ENCODE results near the gene HMGB4. TPM values are rescaled to one million over a fixed set of nuclear protein-coding genes. Genes with fewer than 3 reads are reported as not detected.

HMGB4 gene
- total and polyA plus RNA-seq, 4 experiments from 2014 or later = not detected

- Mint-ChIP-seq H3K9me3 (peaks cover 0 to 4% (median 0%) of the 10 kb centered on the region in 8 donors), H3K4me1 (no peaks in the 10 kb centered on the region), H3K4me3 (no peak overlapping the region), H3K36me3 (no peaks in the 10 kb centered on the region), H3K27me3 (peaks cover 8 to 11% of the 10 kb centered on the region in 2 donors), H3K27ac (no peak overlapping the region)
- Histone ChIP-seq H3K4me3 (ENCODE audit: low read length in 2 of 2) (no peak overlapping the region), H3K27me3 (ENCODE audit: insufficient read depth, low read length) (no peaks in the 10 kb centered on the region), H3K4me1 (ENCODE audit: insufficient read depth, low read length) (no peaks in the 10 kb centered on the region), H3K9me3 (ENCODE audit: control insufficient read depth in 1 of 2, low read length in 2 of 2) (no peaks in the 10 kb centered on the region), H3K27ac (ENCODE audit: low read depth, low read length) (no peak overlapping the region), H3K36me3 (ENCODE audit: insufficient read depth, low read length) (no peaks in the 10 kb centered on the region)
- no peak for DNase-seq
- intact Hi-C loops (cut with micrococcal nuclease) = no loop called here
- ChIA-PET CTCF (ENCODE audit: partially characterized antibody) (no interaction called here), POLR2A (ENCODE audit: partially characterized antibody) (no interaction called here)
Observed at GRCh38 chr1:33906156-33906555, 42.3 kb downstream of the HMGB4 start.

GRCh38 chr1:33908324-33908956 lies 44.6 kb downstream of the HMGB4 start:
- ChIA-PET POLR2A (ENCODE audit: partially characterized antibody) (no interaction called here), CTCF (ENCODE audit: partially characterized antibody) (no interaction called here)
- Mint-ChIP-seq H3K4me1 (no peaks in the 10 kb centered on the region), H3K27ac (no peak overlapping the region), H3K27me3 (peaks cover 10 to 15% of the 10 kb centered on the region in 2 donors), H3K4me3 (no peak overlapping the region), H3K36me3 (no peaks in the 10 kb centered on the region), H3K9me3 (peaks cover 0 to 4% (median 0%) of the 10 kb centered on the region in 8 donors)
- intact Hi-C loops (cut with micrococcal nuclease) = no loop called here
- Histone ChIP-seq H3K27me3 (ENCODE audit: insufficient read depth, low read length) (no peaks in the 10 kb centered on the region), H3K4me3 (ENCODE audit: low read length in 2 of 2) (no peak overlapping the region), H3K9me3 (ENCODE audit: control insufficient read depth in 1 of 2, low read length in 2 of 2) (no peaks in the 10 kb centered on the region), H3K27ac (ENCODE audit: low read depth, low read length) (no peak overlapping the region), H3K36me3 (ENCODE audit: insufficient read depth, low read length) (no peaks in the 10 kb centered on the region), H3K4me1 (ENCODE audit: insufficient read depth, low read length) (no peaks in the 10 kb centered on the region)
- DNase-seq = no peak

Data from CD4-positive, alpha-beta memory T cell (primary cell).